GM12878 (cell line): ENCODE measurements around the gene MAN1B1. TPM values are rescaled to one million over a fixed set of nuclear protein-coding genes. Genes with fewer than 3 reads are reported as not detected.

ENCODE experiments used
- ATAC-seq: fragments of 200-7000 bp; cut with Tn5 transposase; 3 replicates; pipeline ENCODE4 v1.9.1; 2020; ENCODE audit warnings: mild to moderate bottlenecking, moderate library complexity
- BruUV-seq: library from RNA; stranded (reverse); fragments of 400-500 nt; replicated peaks from 2 replicates; lab custom pipeline; 2021; lab: Mats Ljungman, UMichigan
- CTCF ChIA-PET: fragments of 300-600 bp; sonication (Branson Sonifier 250); formaldehyde crosslinking; extraction: SDS; loops from one replicate; lab custom pipeline; 2021; ENCODE audit warnings: inconsistent platforms; lab: Yijun Ruan, JAX
- POLR2A ChIA-PET: fragments of 350-600 bp; formaldehyde crosslinking; extraction: SDS; loops from one replicate; lab custom pipeline; 2021; ENCODE audit warnings: inconsistent platforms; lab: Charles Lee
- RAD21 ChIA-PET: fragments of 300-600 bp; sonication (Branson Sonifier 250); formaldehyde crosslinking; loops from one replicate; lab custom pipeline; 2023; ENCODE audit warnings: antibody characterized with exemption; ENCODE audit not compliant: unreplicated experiment; lab: Charles Lee
- SMC1A ChIA-PET: fragments of 300-600 bp; sonication (Branson Sonifier 250); formaldehyde crosslinking; loops from one replicate; lab custom pipeline; 2023; ENCODE audit not compliant: unreplicated experiment, uncharacterized antibody; lab: Charles Lee
- DNase-seq: peaks from one replicate; pipeline ENCODE4 v3.0.0-alpha.2; 2011; ENCODE audit warnings: low read depth, low spot score
- FAIRE-seq: peaks from 3 replicates; lab custom pipeline; 2011; peaks lifted over from hg19 to GRCh38; lab: Jason Lieb, UNC
- H2AFZ ChIP-seq: 2 replicates; pipeline ENCODE4 v1.6.0; 2011; ENCODE audit warnings: low read depth, low read length, control low read depth; ENCODE audit not compliant: control insufficient read depth
- H3K27ac ChIP-seq: 2 replicates; pipeline ENCODE4 v1.5.1; 2011; ENCODE audit warnings: control low read depth; ENCODE audit not compliant: control insufficient read depth, insufficient read depth
- H3K27me3 ChIP-seq, 2 experiments: replicated peaks in 1 of 2; 2 replicates each; pipeline versions ENCODE4 v1.6.0 to v1.6.1; 2011; ENCODE audit warnings: low read length in 1 of 2; ENCODE audit not compliant: control insufficient read depth in 2 of 2, insufficient read depth in 2 of 2
- H3K36me3 ChIP-seq, 2 experiments: 2 replicates each; pipeline ENCODE4 v1.5.1; 2011; ENCODE audit warnings: low read length in 1 of 2; ENCODE audit not compliant: control insufficient read depth in 2 of 2, insufficient read depth in 2 of 2
- H3K4me1 ChIP-seq: 2 replicates; pipeline ENCODE4 v1.6.1; 2011; ENCODE audit warnings: mild to moderate bottlenecking, low read length, moderate library complexity, mixed read lengths; ENCODE audit not compliant: control insufficient read depth, insufficient read depth
- H3K4me2 ChIP-seq: 2 replicates; pipeline ENCODE4 v1.6.0; 2011; ENCODE audit warnings: control low read depth; ENCODE audit not compliant: control insufficient read depth, insufficient read depth
- H3K4me3 ChIP-seq: fragments of 200-600 bp; sonication (generic); 2 replicates; pipeline ENCODE4 v1.5.1; 2016
- H3K79me2 ChIP-seq: 2 replicates; pipeline ENCODE4 v1.6.0; 2011; ENCODE audit warnings: low read length; ENCODE audit not compliant: control insufficient read depth, insufficient read depth
- H3K9ac ChIP-seq: 2 replicates; pipeline ENCODE4 v1.8.0; 2011; ENCODE audit warnings: low read length, control low read depth, mixed read lengths; ENCODE audit not compliant: control insufficient read depth, insufficient read depth
- H3K9me3 ChIP-seq: replicated peaks from 3 replicates; pipeline ENCODE4 v1.5.1; 2011; ENCODE audit warnings: mild to moderate bottlenecking, low read length; ENCODE audit not compliant: control insufficient read depth, insufficient read depth
- H4K20me1 ChIP-seq: 2 replicates; pipeline ENCODE4 v1.6.0; 2011; ENCODE audit not compliant: control insufficient read depth, insufficient read depth
- BHLHE40 ChIP-seq, 2 experiments: fragments of 450-650 bp in 1 of 2; IDR thresholded peaks; 2 replicates each; pipeline ENCODE4 v1.6.1; 2011 to 2017; ENCODE audit warnings: low read depth in 2 of 2, borderline replicate concordance in 1 of 2, improper control_type of control experiment in 1 of 2, low read length in 1 of 2, mild to moderate bottlenecking in 1 of 2
- KAT2A ChIP-seq: conservative IDR thresholded peaks from 2 replicates; pipeline ENCODE4 v1.6.1; 2011; ENCODE audit warnings: low read depth, low read length; ENCODE audit not compliant: control insufficient read depth
- MYC ChIP-seq: IDR thresholded peaks from 2 replicates; pipeline ENCODE4 v1.6.1; 2011; ENCODE audit warnings: mild to moderate bottlenecking, low read length, moderate library complexity, inconsistent platforms; ENCODE audit not compliant: insufficient read depth, insufficient replicate concordance, insufficient read length, severe bottlenecking
- NFXL1 ChIP-seq: fragments of 450-650 bp; IDR thresholded peaks from 2 replicates; pipeline ENCODE4 v1.6.1; 2017; ENCODE audit warnings: antibody characterized with exemption, mild to moderate bottlenecking, borderline replicate concordance
- RBBP5 ChIP-seq: fragments of 200-600 bp; sonication (generic); conservative IDR thresholded peaks from 2 replicates; pipeline ENCODE4 v1.6.1; 2016
- REST ChIP-seq: IDR thresholded peaks from 2 replicates; pipeline ENCODE4 v1.6.1; 2012; ENCODE audit warnings: mild to moderate bottlenecking, low read depth, low read length
- STAT1 ChIP-seq: fragments of 450-650 bp; conservative IDR thresholded peaks from 2 replicates; pipeline ENCODE4 v1.6.1; 2014; ENCODE audit warnings: antibody characterized with exemption, mild to moderate bottlenecking
- STAT3 ChIP-seq: IDR thresholded peaks from 2 replicates; pipeline ENCODE4 v1.6.1; 2011; ENCODE audit warnings: low read depth, low read length, improper control_type of control experiment
- YY1 ChIP-seq: IDR thresholded peaks from 2 replicates; pipeline ENCODE4 v1.6.1; 2011; ENCODE audit warnings: low read depth, mild to moderate bottlenecking, low read length
- ZNF384 ChIP-seq: IDR thresholded peaks from 2 replicates; pipeline ENCODE4 v1.6.1; 2012; ENCODE audit warnings: low read depth, mild to moderate bottlenecking, low read length, improper control_type of control experiment, borderline replicate concordance
- WGBS: methylation state at CpG from one replicate; pipeline ENCODE4 v1.1.6; 2016; ENCODE audit warnings: low lambda C conversion rate; ENCODE audit not compliant: insufficient replicate concordance, insufficient coverage; ENCODE audit errors: missing lambda C conversion rate; 5-methylcytosine and 5-hydroxymethylcytosine counted together
- in situ Hi-C: fragments of 300-500 bp; cut with MboI; formaldehyde crosslinking; loops from 9 replicates; pipeline ENCODE4 v1.14.3; 2018; ENCODE audit warnings: mixed read lengths
- intact Hi-C: fragments of 100-400 bp; cut with micrococcal nuclease; formaldehyde crosslinking; loops from one replicate; pipeline ENCODE4 v1.14.2; 2022; ENCODE audit not compliant: unreplicated experiment
- polyA plus RNA-seq, 11 experiments: library from polyadenylated mRNA; depleted of rRNA in 4 of 11; unstranded in 6 of 11; stranded (reverse) in 5 of 11; fragments of >200 nt; fragmentation: Nextera tagmentation in 4 of 11; fragmentation: Illumina TruSeq in 1 of 11; extraction: Ambion mirVana in 4 of 11; extraction: Trizol in 1 of 11; gene quantifications; 1 replicate in 1 of 11; 2 replicates in 10 of 11; pipeline versions ENCODE4 v1.2.1 to v1.2.3, GENCODE V29; 2011 to 2016; ENCODE audit warnings: inconsistent platforms in 2 of 11, missing spikeins in 2 of 11, low read depth in 1 of 11
- total RNA-seq, 4 experiments: library from RNA; depleted of rRNA in 3 of 4; stranded (reverse); fragments of >200 nt in 3 of 4; fragmentation: Illumina TruSeq in 1 of 4; extraction: Trizol in 1 of 4; gene quantifications; 2 replicates each; pipeline versions ENCODE4 v1.2.1 to v1.2.3, GENCODE V29; 2013 to 2021
- TF ChIP-seq, protein P1 (sequence below): fragments of 450-650 bp; IDR thresholded peaks from 2 replicates; pipeline ENCODE4 v1.6.1; 2016; ENCODE audit warnings: mild to moderate bottlenecking, moderate library complexity, borderline replicate concordance
- TF ChIP-seq, protein P2 (sequence below): fragments of 450-650 bp; IDR thresholded peaks from 2 replicates; pipeline ENCODE4 v1.6.1; 2016; ENCODE audit warnings: mild to moderate bottlenecking

The MAN1B1 gene
- total and polyA plus RNA-seq, 10 of the 15 experiments (the other 5 are each of a cell fraction or from before 2014, with no cell fraction given) = 0.71 to 34.1 (median 22.7) TPM

- H3K4me2 ChIP-seq = no peak overlapping the region
- H3K27ac ChIP-seq = no peak overlapping the region
- intact Hi-C loops = no loop called here
- peaks cover 0 to 3% of the 10 kb centered on the region in 2 experiments; a peak in 3 of 4 replicates for H3K27me3 ChIP-seq
- CTCF ChIA-PET = interaction anchor here (1.0 to 3.2 kb wide), 7 partner anchors 9 to 178 kb away, joined by 3 to 14 read pairs (median 6); partner anchors contain the start of gene NPDC1
- RAD21 ChIA-PET = interaction anchor here (0.7 to 1.2 kb wide), 2 partner anchors 30 to 55 kb away, joined by 3 to 4 read pairs; partner anchors contain the start of gene ABCA2
- no peak overlapping the region for H3K9ac ChIP-seq
- SMC1A ChIA-PET = no interaction called here
- no peaks in the 10 kb centered on the region for H3K9me3 ChIP-seq
- H3K4me3 ChIP-seq = no peak overlapping the region
- H3K4me1 ChIP-seq = no peaks in the 10 kb centered on the region
- H3K79me2 ChIP-seq = no peaks in the 10 kb centered on the region
- ATAC-seq (no peak), DNase-seq (no peak), FAIRE-seq (no peak)
- in situ Hi-C loops = no loop called here
- POLR2A ChIA-PET = interaction anchor here (0.7 kb wide), 1 partner anchor 21 kb away, joined by 3 read pairs; no protein-coding TSS in a partner anchor
- no peak overlapping the region for H2AFZ ChIP-seq
- no peaks in the 10 kb centered on the region for H3K36me3 ChIP-seq
- 40% methylated on average over 6 of the region's 9 CpGs for WGBS
- no TSS peak for BruUV-seq
- H4K20me1 ChIP-seq = no peaks in the 10 kb centered on the region
- TF ChIP-seq, protein P1, sequence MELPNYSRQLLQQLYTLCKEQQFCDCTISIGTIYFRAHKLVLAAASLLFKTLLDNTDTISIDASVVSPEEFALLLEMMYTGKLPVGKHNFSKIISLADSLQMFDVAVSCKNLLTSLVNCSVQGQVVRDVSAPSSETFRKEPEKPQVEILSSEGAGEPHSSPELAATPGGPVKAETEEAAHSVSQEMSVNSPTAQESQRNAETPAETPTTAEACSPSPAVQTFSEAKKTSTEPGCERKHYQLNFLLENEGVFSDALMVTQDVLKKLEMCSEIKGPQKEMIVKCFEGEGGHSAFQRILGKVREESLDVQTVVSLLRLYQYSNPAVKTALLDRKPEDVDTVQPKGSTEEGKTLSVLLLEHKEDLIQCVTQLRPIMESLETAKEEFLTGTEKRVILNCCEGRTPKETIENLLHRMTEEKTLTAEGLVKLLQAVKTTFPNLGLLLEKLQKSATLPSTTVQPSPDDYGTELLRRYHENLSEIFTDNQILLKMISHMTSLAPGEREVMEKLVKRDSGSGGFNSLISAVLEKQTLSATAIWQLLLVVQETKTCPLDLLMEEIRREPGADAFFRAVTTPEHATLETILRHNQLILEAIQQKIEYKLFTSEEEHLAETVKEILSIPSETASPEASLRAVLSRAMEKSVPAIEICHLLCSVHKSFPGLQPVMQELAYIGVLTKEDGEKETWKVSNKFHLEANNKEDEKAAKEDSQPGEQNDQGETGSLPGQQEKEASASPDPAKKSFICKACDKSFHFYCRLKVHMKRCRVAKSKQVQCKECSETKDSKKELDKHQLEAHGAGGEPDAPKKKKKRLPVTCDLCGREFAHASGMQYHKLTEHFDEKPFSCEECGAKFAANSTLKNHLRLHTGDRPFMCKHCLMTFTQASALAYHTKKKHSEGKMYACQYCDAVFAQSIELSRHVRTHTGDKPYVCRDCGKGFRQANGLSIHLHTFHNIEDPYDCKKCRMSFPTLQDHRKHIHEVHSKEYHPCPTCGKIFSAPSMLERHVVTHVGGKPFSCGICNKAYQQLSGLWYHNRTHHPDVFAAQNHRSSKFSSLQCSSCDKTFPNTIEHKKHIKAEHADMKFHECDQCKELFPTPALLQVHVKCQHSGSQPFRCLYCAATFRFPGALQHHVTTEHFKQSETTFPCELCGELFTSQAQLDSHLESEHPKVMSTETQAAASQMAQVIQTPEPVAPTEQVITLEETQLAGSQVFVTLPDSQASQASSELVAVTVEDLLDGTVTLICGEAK = no peak
- TF ChIP-seq BHLHE40 (IDR thresholded peaks at IDR 0.05; ENCODE audit: borderline replicate concordance in 1 of 2, low read depth in 2 of 2, low read length in 1 of 2) = no peak
- TF ChIP-seq YY1 = no peak
- no peak for TF ChIP-seq STAT1
- no peak for TF ChIP-seq ZNF384
- no peak for TF ChIP-seq STAT3
- TF ChIP-seq KAT2A = no peak
- TF ChIP-seq MYC = no peak
- no peak for TF ChIP-seq NFXL1
- TF ChIP-seq REST = no peak
- no peak for TF ChIP-seq RBBP5
- TF ChIP-seq, protein P2, sequence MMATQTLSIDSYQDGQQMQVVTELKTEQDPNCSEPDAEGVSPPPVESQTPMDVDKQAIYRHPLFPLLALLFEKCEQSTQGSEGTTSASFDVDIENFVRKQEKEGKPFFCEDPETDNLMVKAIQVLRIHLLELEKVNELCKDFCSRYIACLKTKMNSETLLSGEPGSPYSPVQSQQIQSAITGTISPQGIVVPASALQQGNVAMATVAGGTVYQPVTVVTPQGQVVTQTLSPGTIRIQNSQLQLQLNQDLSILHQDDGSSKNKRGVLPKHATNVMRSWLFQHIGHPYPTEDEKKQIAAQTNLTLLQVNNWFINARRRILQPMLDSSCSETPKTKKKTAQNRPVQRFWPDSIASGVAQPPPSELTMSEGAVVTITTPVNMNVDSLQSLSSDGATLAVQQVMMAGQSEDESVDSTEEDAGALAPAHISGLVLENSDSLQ = no peak
Observed at GRCh38 chr9:137058521-137059234, 28.1 kb upstream of the MAN1B1 start.
